Stimulated activated CD8-positive, alpha-beta memory T cell treated with anti-CD3 and anti-CD28 coated beads, Interleukin-4, amount 100 ng/mL, for 4 hours (primary cell): ENCODE results near the gene GNAI1.
"Not testable (repeated sequence)": the region's sequence is repeated elsewhere in the genome, so short reads cannot be mapped to it uniquely, and the experiment has no call there.

Experiments
- DNase-seq, 2 donors: peaks; one replicate each; pipeline ENCODE4 v3.0.0-alpha.2; 2020; ENCODE audit warnings: low read depth in 2 of 2, low spot score in 1 of 2

The GNAI1 gene

GRCh38 chr7:80154656-80155333, 20.2 kb downstream of the GNAI1 start:
- DNase-seq, result no peak

DNA sequence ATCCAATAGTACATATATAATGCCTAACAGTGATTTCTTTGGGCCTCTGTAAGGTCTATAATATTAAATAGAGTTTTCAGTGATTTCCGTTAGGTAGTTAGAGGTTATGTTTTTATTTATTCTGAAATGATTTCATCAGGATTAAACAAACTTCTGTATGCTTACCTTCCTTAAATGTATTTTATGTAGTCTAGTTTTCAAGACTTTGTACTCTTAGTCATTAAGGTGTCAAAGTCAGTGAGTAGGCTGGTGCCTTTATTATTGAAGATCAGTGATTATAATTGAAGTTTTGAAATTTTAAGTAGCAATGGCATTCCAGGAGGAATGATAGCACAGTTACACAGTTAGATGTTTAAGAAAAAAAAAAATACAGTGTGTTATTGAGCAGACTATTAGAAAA, 20.7 kb downstream of the GNAI1 start:
- no peak for DNase-seq

DNA sequence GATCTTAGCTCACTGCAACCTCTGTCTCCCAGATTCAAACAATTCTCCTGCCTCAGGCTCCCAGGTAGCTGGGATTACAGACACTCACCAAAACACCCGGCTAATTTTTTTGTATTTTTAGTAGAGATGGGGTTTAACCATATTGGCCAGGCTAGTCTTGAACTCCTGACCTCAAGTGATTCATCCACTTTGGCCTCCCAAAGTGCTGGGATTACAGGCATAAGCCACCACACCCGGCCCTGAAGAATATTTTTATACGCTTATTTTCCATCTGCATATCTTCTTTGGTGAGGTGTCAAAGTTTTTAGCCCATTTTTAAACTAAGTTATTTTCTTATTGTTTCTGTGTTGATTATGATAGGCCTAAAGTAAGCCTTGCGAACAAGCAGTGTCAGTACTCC, 23.1 kb downstream of the GNAI1 start:
- DNase-seq, result not testable (repeated sequence)

GRCh38 chr7:80159802-80160201, 25.2 kb downstream of the GNAI1 start:
- DNase-seq, result no peak

- DNase-seq, result no peak
These were observed 26.8 kb downstream of the GNAI1 start for GRCh38 chr7:80161466-80161865.

GRCh38 chr7:80165177-80165576, 30.5 kb downstream of the GNAI1 start:
- DNase-seq, result no peak

DNA sequence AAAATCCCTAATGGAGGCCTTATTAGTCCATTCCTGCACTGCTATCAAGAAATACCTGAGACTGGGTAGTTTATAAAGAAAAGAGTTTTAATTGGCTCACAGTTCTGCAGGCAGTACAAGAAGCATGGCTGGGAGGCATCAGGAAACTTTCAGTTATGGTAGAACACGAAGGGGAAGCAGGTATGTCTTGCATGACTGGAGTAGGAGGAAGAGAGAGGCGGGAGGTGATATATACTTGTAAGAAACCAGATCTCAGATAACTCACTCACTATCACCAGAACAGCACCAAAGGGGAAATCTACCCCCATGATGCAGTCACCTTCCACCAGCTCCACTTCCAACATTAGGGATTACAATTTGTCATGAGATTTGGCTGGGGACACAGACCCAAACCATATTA, 35.8 kb downstream of the GNAI1 start:
- DNase-seq, result no peak

DNA sequence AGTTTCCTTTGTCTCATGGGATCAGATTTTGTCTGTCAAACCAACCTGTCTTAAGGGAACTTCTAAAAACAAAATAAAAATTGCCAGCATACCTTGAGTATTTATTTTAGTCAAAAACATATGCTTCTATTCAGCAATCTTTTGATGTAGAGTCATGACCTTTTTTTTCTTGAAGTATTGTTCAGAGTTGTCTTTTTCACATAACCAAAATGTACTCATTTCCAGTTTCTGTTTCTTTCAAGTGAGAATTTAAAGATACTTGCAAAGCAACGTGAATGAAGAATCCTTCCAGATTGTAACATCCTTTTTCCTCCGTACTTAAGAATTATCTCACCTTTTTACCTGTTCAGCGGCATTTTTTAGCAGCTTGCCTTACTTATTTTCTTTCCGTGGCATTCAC, 37.8 kb downstream of the GNAI1 start:
- no peak for DNase-seq

DNA sequence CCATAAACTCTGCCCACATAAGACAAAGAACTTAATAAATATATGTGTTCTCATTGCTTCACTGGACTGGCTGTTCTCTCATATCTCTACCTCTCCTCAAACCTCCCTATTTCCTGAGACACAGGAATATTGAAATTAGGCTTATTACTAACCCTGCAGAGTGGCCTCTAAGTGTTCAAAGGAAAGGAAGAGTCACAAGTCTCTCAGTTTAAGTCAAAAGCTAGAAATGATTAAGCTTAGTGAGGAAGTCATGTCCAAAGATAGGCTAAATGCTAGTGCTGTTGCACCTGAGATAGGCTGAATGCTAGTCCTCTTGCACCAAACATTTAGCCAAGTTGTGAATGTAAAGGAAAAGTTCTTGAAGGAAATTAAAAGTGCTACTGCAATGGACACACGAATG, 41.1 kb downstream of the GNAI1 start:
- no peak for DNase-seq

DNA sequence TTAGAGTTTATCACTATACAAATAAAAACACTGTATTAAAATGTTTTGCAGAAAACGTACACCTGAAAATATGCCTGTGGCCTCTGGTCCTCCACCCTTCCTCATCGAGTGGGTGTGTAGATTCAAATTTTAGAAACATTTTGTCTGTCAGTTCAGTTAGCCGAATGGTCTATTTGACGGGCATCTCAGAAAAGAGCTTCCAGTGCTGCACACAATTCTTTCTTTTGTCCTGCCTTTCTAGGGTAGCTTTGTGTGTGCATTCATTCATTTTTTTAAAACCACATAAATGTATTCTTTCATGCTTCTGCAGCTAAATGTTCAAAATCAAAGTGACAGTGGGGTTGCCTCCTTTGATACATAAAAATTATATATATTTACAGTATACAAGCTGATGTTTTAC, 46.8 kb downstream of the GNAI1 start:
- no peak for DNase-seq

GRCh38 chr7:80182630-80183276, 48.1 kb downstream of the GNAI1 start:
- DNase-seq, result no peak

GRCh38 chr7:80183351-80183750, 48.7 kb downstream of the GNAI1 start:
- DNase-seq, result no peak

- DNase-seq, result no peak
These were observed 49.5 kb downstream of the GNAI1 start for GRCh38 chr7:80183900-80184685.

DNA sequence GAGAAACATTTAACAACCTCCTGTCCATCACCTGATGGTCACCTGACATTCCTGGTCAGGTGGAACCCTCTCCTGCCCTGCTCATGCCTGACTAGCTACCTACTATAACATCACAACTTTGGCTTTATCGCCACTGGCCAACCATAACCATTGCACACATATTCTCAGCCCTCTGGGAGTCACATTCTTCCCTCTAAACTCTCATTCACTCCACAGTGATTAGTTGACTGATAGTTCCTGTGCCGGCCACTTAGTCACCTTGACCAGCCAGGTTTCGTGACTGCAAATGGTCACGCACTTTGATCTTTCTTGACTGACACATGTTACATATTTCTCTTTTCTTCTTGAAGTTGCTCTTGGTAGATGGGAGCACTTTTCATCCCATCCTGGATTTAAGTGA, 50.1 kb downstream of the GNAI1 start:
- no peak for DNase-seq

- DNase-seq, result no peak
These were observed 50.9 kb downstream of the GNAI1 start for GRCh38 chr7:80185571-80185970.

DNA sequence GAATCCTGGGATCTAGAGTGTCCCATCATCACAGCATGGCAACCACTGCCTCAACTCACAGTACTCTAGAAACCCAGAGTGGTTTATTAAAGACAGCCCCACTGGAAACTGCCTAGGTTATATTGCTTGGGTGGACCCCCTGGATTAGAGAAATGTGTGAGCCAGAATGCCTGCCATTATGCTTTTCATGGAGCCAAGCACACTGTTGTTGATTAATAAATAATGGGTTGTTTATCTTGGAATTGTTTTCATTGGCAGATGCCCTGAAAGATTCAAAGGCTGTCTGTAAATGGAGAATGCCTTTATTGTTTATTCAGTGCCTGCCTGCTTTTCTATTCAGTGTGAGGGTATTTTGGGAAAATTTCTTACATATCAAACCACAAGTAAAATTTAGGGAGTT, 52.1 kb downstream of the GNAI1 start:
- DNase-seq, result no peak

DNA sequence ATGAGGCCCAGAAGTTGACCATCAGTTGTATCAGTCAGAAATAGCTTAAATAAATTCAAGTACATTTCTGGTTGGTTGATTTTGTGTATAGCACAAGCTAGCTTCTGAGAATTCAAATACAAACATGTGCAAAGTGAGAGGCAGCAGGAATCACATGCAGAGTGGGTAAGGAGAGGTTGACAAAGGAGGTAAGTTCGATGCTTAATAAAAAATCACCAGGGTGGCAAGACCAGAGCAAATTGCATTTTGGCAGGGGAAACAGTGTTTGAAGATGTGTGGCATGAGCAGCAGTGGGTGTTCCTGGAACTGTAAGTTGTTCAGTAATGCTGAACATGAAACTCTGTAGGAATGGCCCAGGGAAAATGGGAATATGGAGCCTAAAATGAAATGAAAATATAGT, 52.6 kb downstream of the GNAI1 start:
- DNase-seq, result no peak

- no peak for DNase-seq
These were observed 53.1 kb downstream of the GNAI1 start for GRCh38 chr7:80187727-80188126.

- DNase-seq, result no peak
These were observed 55.0 kb downstream of the GNAI1 start for GRCh38 chr7:80189638-80190037.

DNA sequence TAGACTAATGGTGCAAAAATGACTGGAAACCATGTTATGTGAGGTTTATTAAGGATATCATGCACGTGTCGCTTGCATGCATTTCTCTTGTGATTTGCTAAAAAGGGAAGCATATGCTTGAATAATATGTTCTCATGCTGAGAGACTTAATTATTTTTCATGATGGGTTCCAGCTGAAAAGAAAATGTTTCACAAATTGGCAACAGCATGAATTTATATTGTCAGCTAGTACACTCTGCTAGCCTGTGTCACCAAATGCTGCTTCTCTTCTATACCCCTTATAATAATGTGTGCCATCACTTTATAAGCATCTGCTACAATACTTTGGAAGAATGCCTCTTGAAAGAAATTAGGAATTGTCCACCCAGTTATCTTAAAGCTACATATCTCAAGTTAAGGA, 63.0 kb downstream of the GNAI1 start:
- DNase-seq, result no peak

DNA sequence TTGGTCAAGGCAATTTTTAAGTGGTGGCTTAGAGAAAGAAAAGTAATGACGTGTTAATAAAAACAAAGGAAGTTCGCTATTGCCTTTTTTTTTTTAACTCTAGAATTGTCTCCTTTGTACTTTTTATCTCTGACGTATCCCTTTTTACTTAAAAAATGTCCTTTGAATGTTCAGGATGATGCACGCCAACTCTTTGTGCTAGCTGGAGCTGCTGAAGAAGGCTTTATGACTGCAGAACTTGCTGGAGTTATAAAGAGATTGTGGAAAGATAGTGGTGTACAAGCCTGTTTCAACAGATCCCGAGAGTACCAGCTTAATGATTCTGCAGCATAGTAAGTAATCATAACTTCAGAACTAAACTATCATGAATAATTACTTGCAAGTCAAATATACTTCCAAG, 64.4 kb downstream of the GNAI1 start:
- DNase-seq, result no peak

DNA sequence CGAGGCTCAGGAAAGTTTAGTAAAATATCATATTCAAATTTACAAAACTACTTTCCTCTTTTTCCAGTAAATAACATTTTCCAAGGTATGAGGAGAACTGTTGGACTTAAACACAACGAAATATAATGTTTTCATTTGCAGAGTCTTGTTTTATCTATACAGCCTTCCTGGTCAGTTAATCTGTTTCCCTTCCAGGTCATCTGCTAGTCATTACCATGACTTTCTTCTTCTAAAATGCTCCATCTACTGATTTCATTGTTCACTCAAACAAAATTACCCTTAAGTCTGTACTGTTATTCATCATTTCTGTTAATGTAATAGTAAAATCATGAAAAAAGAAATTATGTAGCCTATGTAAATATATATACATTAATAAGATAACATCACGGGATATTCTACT, 69.8 kb downstream of the GNAI1 start:
- no peak for DNase-seq
